Activated CD8-positive, alpha-beta memory T cell treated with anti-CD3 and anti-CD28 coated beads, Interleukin-2, amount 50 U/mL, for 1 hour (primary cell): Measurements from ENCODE around the gene ALG12.
"Not testable (repeated sequence)": the region's sequence is repeated elsewhere in the genome, so short reads cannot be mapped to it uniquely, and the experiment has no call there.

Experiments used
- DNase-seq: peaks from one replicate; pipeline ENCODE4 v3.0.0-alpha.2; 2020; ENCODE audit errors: extremely low read depth

ALG12 gene

GRCh38 chr22:49866646-49867045, 51.6 kb downstream of the ALG12 start:
- DNase-seq: no peak

- DNase-seq: no peak
These were observed 52.1 kb downstream of the ALG12 start for GRCh38 chr22:49866134-49866533.

- no peak for DNase-seq
These were observed 53.1 kb downstream of the ALG12 start for GRCh38 chr22:49865156-49865555.

GRCh38 chr22:49863931-49864330, 54.3 kb downstream of the ALG12 start:
- DNase-seq: no peak

- no peak for DNase-seq
These were observed 55.8 kb downstream of the ALG12 start for GRCh38 chr22:49862496-49862776.

- DNase-seq: no peak
These were observed 56.4 kb downstream of the ALG12 start for GRCh38 chr22:49861642-49862495.

GRCh38 chr22:49858827-49859226, 59.4 kb downstream of the ALG12 start:
- DNase-seq: no peak

GRCh38 chr22:49856766-49857618, 61.2 kb downstream of the ALG12 start:
- DNase-seq: no peak

- no peak for DNase-seq
These were observed 61.9 kb downstream of the ALG12 start for GRCh38 chr22:49856343-49856742.

- DNase-seq: no peak
These were observed 62.9 kb downstream of the ALG12 start for GRCh38 chr22:49855251-49855911.

GRCh38 chr22:49853981-49854831, 64.0 kb downstream of the ALG12 start:
- DNase-seq: no peak

GRCh38 chr22:49852898-49853894, 65.0 kb downstream of the ALG12 start, which contains the start of gene ZBED4:
Gene ZBED4, plus strand, starts transcription at chr22:49853844. Its CDS starts 29,819 bp downstream, at chr22:49883663.
- DNase-seq: peak; percentile 85

GRCh38 chr22:49852568-49852897, 65.7 kb downstream of the ALG12 start:
- DNase-seq: not testable (repeated sequence)

GRCh38 chr22:49850959-49851802, 67.1 kb downstream of the ALG12 start:
- no peak for DNase-seq
